Measurements from ENCODE around the gene LRSAM1. TPM values are rescaled to one million over a fixed set of nuclear protein-coding genes. Genes with fewer than 3 reads are reported as not detected.

Gene LRSAM1
- total and polyA plus RNA-seq, 12 donors = 6.8 to 74.8 (median 29.3) TPM

DNA sequence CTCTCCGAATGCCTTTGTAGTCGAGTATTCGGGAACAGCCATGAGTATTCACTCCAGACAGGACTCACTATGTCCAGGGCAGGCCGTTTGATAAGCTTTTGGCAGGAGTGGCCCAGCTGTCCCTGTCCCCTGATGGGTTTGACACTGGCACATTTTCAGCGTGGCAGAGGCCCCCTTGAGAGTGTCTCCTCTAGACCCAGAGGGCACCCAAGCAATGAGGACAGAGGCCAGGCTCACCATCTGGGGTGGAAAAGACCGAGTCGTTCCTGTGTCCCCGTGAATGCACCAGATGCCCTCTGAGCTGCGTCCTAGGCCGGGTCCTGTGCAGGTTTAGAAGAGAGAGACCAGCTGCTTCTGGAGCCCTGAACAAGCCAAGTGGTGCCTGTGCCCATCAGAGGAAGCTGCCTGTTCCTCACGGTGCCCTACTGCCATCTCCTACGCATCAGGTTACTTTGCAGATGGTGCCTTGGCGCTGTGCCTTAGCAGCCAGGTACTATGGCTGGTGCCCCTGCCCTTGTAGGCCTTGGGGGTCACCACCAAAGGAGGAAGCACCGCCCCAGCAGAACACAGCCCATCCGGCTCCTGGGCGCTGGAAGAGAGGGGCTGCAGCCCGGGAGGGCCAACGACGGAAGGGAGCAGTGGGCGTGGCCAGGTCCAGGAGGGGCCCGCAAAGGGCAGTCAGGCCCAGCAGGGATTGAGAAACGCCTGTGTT, 42.4 kb downstream of the LRSAM1 start:
- 89 to 92% (median 91%) methylated on average over 15 to 22 of the region's 22 CpGs for WGBS, 4 donors
- Histone ChIP-seq H3K4me1 (replicated peaks in 1 of 2) (peaks cover 14 to 24% of the 10 kb centered on the region in 2 donors), H3K36me3 (replicated peaks in 1 of 2) (peaks cover 0 to 47% of the 10 kb centered on the region in 2 donors)

DNA sequence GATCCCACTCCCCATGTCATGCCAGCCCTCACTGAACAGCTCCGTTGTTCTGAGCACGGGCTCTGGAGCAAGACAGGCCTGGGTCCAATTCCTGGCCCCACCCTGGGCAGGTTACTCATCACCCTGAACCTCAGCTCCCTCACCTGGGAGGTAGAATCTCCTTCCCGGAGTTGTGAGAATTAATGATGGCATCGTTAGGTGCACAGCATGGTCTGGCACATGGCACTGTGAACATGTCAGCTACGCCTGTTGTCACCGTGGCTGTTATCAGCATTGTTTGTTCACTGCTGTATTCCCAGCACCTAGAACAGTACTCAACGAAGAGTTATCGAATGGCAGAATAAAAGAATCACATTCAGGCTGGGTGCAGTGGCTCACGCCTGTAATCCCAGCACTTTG, 43.0 kb downstream of the LRSAM1 start:
- peak in 1 of 7 donors; percentile 27 for DNase-seq
- Histone ChIP-seq H3K27me3 (no peaks in the 10 kb centered on the region), H3K9me3 (replicated peaks in 1 of 3) (no peaks in the 10 kb centered on the region), H3K4me3 (no peak overlapping the region), H3K4me1 (replicated peaks in 1 of 2) (peaks cover 14 to 24% of the 10 kb centered on the region in 2 donors), H3K36me3 (replicated peaks in 1 of 2) (peaks cover 0 to 44% of the 10 kb centered on the region in 2 donors), H3K27ac (peak overlapping the region in 4 of 5 donors; percentile 61 to 92 (median 90))
- TF ChIP-seq POLR2A (IDR thresholded peaks at IDR 0.05) = no peak
- TF ChIP-seq, protein P1, sequence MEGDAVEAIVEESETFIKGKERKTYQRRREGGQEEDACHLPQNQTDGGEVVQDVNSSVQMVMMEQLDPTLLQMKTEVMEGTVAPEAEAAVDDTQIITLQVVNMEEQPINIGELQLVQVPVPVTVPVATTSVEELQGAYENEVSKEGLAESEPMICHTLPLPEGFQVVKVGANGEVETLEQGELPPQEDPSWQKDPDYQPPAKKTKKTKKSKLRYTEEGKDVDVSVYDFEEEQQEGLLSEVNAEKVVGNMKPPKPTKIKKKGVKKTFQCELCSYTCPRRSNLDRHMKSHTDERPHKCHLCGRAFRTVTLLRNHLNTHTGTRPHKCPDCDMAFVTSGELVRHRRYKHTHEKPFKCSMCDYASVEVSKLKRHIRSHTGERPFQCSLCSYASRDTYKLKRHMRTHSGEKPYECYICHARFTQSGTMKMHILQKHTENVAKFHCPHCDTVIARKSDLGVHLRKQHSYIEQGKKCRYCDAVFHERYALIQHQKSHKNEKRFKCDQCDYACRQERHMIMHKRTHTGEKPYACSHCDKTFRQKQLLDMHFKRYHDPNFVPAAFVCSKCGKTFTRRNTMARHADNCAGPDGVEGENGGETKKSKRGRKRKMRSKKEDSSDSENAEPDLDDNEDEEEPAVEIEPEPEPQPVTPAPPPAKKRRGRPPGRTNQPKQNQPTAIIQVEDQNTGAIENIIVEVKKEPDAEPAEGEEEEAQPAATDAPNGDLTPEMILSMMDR (IDR thresholded peaks at IDR 0.05) = no peak
- intact Hi-C loops (cut with DNase I) = no loop called here
- 84 to 92% (median 90%) methylated on average over 8 to 9 of the region's 9 CpGs for WGBS, 4 donors

More for the DNA sequence above, 42.4 kb downstream of the LRSAM1 start:
- Histone ChIP-seq H3K4me3 (no peak overlapping the region), H3K27ac (peak overlapping the region in 1 of 5 donors; percentile 91), H3K27me3 (no peaks in the 10 kb centered on the region), H3K9me3 (replicated peaks in 1 of 3) (no peaks in the 10 kb centered on the region)
- TF ChIP-seq, protein P1 (IDR thresholded peaks at IDR 0.05) = no peak
- no peak for TF ChIP-seq POLR2A (IDR thresholded peaks at IDR 0.05)
- intact Hi-C loops (cut with DNase I) = no loop called here
- peak in 1 of 7 donors; percentile 28 for DNase-seq

GRCh38 chr9:127495884-127496555, 44.7 kb downstream of the LRSAM1 start:
- Histone ChIP-seq H3K36me3 (replicated peaks in 1 of 2) (peaks cover 0 to 39% of the 10 kb centered on the region in 2 donors), H3K27ac (peak overlapping the region; percentile 61 to 92 (median 90)), H3K4me3 (no peak overlapping the region), H3K4me1 (replicated peaks in 1 of 2) (peaks cover 14 to 24% of the 10 kb centered on the region in 2 donors), H3K27me3 (no peaks in the 10 kb centered on the region), H3K9me3 (replicated peaks in 1 of 3) (no peaks in the 10 kb centered on the region)
- TF ChIP-seq POLR2A (IDR thresholded peaks at IDR 0.05) = no peak
- TF ChIP-seq, protein P1 (IDR thresholded peaks at IDR 0.05) = no peak
- DNase-seq = peak in 1 of 7 donors; percentile 31
- 79 to 81% (median 80%) methylated on average over 8 to 14 of the region's 14 CpGs for WGBS, 4 donors
- intact Hi-C loops (cut with DNase I) = no loop called here

- TF ChIP-seq, protein P1 (IDR thresholded peaks at IDR 0.05) = no peak
- TF ChIP-seq POLR2A (IDR thresholded peaks at IDR 0.05) = no peak
- peaks cover 14 to 24% of the 10 kb centered on the region in 2 donors for H3K4me1 ChIP-seq (replicated peaks in 1 of 2)
- DNase-seq = peak in 1 of 7 donors; percentile 28
- peak overlapping the region in 3 of 5 donors; percentile 81 to 92 (median 91) for H3K27ac ChIP-seq
- no peaks in the 10 kb centered on the region for H3K27me3 ChIP-seq
- H3K4me3 ChIP-seq = no peak overlapping the region
- WGBS, 4 donors = 80 to 92% (median 92%) methylated on average over 6 to 12 of the region's 12 CpGs; no CpG with 5 or more reads in 1 of the 4 donors
- peaks cover 0 to 42% of the 10 kb centered on the region in 2 donors for H3K36me3 ChIP-seq (replicated peaks in 1 of 2)
- H3K9me3 ChIP-seq (replicated peaks in 1 of 3) = no peaks in the 10 kb centered on the region
- intact Hi-C loops (cut with DNase I) = no loop called here
Observed at GRCh38 chr9:127496974-127497373, 45.7 kb downstream of the LRSAM1 start.

Measured in adrenal gland (tissue), 12 donors.